ENCODE results near the gene HOXC13. TPM values are rescaled to one million over a fixed set of nuclear protein-coding genes. Genes with fewer than 3 reads are reported as not detected.

HOXC13 gene
- total RNA-seq, 2 donors from 2014 or later, result 0.23 to 1.1 TPM

DNA sequence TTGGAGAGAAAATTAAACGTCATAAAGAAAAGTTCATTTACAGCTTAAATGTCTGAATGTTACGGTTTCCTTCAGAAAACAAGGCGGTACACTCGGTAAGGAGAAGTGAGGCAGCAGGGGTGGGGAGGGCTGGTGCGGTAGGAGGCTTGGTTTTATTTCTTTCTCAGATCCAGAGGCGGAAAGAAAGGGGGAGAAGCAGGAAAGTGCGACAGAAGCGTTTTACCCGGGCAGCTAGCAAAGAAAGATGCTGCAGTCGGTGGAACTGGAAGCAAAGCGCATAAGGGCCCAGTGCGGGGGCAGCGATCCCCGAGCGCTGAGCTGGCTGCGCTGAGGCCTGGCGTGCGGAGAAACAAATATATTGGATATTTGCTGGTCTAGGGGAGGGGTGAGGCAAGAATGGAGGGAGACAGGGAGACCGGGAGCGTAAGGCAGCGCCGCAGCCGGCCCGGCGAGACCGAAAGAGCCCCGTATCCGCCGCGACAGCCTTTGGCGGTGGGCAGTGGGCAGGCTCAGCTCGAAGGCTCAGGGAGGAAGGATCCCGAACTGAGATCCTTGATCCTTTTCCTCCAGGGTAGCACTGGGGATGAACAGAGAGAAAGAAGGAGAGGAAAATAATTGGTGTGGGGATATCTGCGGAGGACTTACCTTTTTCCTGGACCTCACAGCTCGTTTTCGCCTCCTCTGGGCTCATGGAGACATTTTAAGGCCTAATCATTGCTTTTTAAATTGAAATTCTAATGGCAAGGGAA lies 27.9 kb downstream of the HOXC13 start:
- DNase-seq (ENCODE audit: low spot score), result peak; percentile 36
- intact Hi-C loops (cut with DNase I), result no loop called here

DNA sequence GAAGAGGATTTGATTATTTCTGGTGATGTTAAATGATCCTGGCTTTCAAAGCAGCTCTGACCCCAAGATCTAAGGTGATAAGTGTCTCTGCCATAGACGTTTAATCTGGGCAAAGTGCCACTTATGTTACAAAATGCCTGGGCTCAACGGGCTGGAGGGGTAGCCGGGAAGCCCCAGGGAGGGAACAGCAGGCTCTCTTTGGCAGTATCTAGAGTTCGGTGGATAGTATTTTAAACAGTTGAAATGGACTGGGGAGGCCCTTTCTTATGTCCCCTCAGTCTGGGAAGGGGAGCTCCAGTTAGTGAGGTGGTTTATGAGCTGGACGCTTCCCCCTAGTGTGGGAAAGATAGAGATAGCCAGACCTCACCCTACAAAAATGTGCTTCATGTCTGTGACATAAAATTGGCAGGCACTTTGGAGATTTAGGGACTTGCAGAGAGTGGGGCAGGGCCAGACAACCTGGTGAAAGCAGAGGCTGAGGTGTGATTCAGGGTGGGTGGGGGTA lies 28.8 kb downstream of the HOXC13 start:
- intact Hi-C loops (cut with DNase I), result no loop called here
- peak; percentile 29 for DNase-seq (ENCODE audit: low spot score)

DNA sequence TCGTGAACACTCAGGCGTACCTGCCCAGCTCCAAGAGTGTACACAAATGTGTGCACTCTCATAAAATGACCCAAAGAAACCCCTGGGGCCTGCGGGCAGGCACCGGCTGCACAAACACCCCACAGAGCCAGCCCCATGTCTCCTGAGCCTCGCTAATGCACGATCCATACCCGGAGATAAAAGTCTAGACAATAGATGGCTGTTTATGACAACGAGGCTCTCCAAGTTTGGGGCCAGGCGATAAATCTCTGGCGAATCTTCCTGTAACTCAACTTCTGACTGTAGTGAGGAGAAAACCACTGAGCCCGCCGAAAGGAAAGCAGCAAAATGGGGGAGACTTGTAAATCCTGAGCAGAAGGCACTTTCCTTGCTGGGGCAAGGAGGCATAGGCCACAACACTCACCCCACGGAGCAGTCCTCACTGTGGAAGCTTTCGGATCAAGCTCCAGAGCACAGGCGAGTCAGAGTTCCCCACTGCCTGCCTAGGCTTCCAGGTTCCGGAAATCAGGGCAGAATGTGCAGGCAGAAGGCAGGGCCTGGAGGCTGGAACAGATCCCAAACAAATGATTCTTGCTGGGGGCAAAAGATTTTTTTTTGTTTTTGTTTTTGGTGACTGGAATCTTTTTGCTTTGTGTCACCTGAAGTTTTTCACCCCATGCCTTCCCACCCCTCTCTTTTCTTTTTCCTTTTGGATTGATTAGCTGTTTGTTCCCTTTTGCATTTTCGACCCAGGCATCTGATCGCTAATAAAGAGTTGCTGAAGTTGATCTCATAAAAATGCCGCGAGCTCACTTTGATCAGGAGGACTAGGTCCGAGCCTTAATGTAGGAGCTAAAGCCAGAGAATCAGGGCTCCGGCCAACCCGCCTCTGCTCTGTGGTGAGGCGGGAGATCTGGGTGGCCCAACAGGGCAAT lies 29.8 kb downstream of the HOXC13 start:
- peak; percentile 73 for DNase-seq (ENCODE audit: low spot score)
- intact Hi-C loops (cut with DNase I), result no loop called here

DNA sequence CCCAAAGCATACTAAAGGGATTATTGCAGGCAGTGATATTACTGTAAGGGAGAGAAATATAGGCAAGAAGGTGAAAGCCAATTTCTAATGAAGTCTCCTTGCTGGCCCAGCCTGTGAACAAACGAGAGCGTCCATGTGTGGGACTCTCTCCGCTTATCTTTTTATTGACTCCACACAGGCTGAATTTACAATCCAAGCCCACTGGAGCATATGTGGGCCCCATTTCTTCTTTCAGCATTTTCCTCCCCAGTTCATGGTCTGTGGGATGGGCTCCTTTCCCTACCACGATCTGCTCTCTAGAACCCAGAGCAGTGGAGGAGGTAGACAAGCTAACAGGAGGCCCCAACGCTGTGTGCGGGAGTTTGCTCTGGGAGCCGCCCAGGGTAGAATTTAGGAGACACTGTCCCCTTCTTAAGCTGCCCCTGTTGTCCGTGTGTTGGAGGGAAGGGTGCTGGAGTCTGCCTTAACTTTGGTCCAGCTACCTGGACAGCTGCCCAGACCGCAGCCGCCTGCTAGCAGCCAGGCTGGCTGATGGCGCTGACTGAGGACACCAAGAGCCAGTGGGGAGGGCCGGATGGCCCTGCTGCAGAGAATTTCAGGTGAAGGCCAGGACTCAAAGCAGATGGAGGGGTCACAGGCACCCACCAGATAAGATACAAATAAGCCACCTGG lies 31.1 kb downstream of the HOXC13 start:
- DNase-seq (ENCODE audit: low spot score), result peak; percentile 77
- intact Hi-C loops (cut with DNase I), result loop anchor here in 1 of 2 donors (10.0 kb wide), 1 partner anchor 195 kb away; no protein-coding TSS in a partner anchor

DNA sequence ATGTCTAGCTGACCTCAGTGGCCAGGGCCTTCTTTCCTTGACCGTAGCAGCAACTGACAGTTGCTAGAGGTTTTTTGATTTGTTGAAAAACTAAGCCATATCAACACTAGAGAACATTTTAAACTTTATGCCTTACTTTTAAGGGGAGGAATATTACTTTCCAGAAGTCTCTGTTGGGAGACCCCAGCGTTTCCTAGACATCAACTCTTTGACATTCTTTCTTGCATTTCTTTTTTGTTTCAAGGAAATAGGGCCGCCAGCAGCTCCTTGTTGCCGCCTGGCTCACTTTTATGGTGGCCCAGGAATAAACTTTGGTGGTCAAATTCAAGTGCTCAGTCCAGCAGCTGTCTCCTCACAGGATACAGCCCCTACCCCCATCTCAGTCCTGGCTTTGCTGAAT lies 31.8 kb downstream of the HOXC13 start:
- intact Hi-C loops (cut with DNase I), result loop anchor here in 1 of 2 donors (10.0 kb wide), 1 partner anchor 196 kb away; no protein-coding TSS in a partner anchor
- DNase-seq (ENCODE audit: low spot score), result no peak

DNA sequence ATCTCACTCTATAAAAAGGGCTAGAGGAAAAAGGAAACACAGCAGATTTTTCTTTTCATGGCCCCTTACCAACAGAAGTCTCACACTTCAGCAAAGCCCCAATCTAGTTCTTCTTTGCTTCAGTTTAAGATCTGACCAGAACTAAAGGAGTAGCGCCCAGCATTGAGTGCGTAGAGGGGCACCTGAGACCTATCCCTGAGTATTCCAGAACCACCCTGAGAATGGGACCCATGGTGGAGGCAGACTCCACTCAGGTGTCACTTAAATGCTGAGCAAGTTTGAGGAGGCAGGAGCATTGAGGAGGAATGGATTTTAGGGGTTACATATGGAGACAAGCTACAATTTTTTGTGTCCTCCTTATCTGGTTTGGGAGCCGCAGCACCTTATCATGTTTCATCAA lies 32.5 kb downstream of the HOXC13 start:
- DNase-seq (ENCODE audit: low spot score), result peak; percentile 1
- intact Hi-C loops (cut with DNase I), result loop anchor here in 1 of 2 donors (10.0 kb wide), 1 partner anchor 196 kb away; no protein-coding TSS in a partner anchor

DNA sequence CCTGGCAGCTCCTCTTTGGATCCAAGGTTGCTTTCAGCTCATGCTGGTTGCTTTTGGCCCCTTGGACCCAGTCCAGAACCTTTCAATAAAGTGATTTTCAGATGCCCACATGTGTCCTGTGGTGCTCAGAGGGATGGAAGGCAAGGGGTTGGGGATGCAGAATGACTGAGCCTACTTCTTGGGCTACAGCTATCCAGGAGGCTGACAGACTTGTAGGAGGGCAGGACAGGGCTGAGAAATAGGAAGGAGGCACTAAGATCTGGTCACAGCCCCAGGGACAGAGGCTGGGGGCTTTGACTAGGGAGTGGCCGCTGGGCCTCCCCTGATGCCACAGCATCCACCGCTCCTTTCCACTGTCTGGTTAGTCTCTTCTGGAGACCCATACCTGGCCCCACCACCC lies 33.1 kb downstream of the HOXC13 start:
- DNase-seq (ENCODE audit: low spot score), result no peak
- intact Hi-C loops (cut with DNase I), result loop anchor here in 1 of 2 donors (10.0 kb wide), 1 partner anchor 197 kb away; no protein-coding TSS in a partner anchor

DNA sequence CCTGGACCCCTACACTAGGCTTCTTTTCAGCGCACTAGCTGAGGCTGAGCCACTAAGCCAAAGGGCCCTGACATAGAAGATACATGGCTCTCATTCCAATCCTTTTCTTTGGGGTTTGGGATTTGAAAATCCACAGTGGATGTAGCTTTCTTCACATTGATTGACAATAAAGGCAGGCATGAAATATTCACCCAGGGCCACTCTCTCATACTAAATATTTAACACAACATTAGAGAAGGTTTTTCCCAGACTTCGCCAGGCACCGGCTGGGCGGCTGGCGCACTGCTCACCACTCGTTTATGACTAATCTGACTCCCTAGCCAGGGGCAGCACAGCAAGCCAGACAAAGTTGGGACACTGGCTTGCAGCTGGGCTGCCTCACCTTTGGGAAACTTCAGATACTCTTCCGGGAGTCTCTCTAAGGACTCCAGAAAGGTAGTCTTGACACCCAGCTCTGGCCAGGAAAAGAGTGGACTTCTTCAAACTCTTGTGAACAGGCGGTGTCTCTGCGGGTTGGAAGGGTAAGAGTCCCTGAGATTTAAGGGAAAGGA lies 33.6 kb downstream of the HOXC13 start:
- DNase-seq (ENCODE audit: low spot score), result no peak
- intact Hi-C loops (cut with DNase I), result loop anchor here in 1 of 2 donors (10.0 kb wide), 1 partner anchor 197 kb away; no protein-coding TSS in a partner anchor

DNA sequence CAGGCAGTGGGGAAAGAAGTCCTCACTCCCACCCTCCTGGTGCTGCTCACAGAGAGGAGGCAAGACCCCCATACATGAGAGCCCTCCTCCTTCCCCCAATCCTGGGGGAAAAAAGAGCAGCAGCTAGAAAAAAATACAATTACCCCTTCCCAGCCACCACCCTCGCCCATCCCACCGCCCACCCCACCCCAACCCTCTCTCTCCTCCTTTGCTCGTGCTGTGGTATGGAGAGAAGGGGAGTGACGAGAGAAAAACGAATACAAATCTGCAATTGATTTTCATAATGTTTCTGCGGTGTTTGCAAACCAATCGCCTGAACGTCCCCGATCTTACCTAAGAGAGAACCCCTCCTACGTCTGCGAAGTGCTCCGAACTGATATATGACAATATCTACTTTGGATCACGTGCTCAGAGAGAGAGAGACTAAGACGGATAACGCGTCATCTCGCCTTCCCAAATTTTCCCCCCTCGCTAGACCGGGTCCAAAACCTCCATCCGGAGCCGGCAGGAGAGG lies 34.1 kb downstream of the HOXC13 start, which contains the start of gene HOXC11:
TSS of gene HOXC11 (plus strand) at position 405 of the 514 bp plus-strand sequence. CDS start 116 bp downstream, outside the sequence.
- DNase-seq (ENCODE audit: low spot score), result no peak
- intact Hi-C loops (cut with DNase I), result loop anchor here in 1 of 2 donors (10.0 kb wide), 1 partner anchor 198 kb away; no protein-coding TSS in a partner anchor

DNA sequence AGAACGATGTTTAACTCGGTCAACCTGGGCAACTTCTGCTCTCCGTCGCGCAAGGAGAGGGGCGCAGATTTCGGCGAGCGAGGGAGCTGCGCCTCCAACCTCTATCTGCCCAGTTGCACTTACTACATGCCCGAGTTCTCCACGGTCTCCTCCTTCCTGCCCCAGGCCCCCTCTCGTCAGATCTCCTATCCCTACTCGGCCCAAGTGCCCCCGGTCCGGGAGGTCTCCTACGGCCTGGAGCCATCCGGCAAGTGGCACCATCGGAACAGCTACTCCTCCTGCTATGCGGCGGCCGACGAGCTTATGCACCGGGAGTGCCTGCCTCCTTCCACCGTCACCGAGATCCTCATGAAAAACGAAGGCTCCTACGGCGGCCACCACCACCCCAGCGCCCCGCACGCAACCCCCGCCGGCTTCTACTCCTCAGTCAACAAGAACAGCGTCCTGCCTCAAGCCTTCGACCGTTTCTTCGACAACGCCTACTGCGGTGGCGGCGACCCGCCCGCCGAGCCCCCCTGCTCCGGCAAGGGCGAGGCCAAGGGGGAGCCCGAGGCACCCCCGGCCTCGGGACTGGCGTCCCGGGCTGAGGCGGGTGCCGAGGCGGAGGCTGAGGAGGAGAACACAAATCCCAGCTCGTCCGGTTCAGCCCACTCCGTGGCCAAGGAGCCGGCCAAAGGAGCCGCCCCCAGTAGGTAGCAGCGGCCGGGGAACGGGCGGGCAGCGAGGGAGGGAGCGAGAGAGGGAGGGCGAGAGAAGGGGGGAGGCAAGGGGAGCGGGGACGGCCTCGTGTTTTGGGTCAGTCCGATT lies 34.8 kb downstream of the HOXC13 start:
- no peak for DNase-seq (ENCODE audit: low spot score)
- intact Hi-C loops (cut with DNase I), result loop anchor here in 1 of 2 donors (10.0 kb wide), 1 partner anchor 199 kb away; no protein-coding TSS in a partner anchor

DNA sequence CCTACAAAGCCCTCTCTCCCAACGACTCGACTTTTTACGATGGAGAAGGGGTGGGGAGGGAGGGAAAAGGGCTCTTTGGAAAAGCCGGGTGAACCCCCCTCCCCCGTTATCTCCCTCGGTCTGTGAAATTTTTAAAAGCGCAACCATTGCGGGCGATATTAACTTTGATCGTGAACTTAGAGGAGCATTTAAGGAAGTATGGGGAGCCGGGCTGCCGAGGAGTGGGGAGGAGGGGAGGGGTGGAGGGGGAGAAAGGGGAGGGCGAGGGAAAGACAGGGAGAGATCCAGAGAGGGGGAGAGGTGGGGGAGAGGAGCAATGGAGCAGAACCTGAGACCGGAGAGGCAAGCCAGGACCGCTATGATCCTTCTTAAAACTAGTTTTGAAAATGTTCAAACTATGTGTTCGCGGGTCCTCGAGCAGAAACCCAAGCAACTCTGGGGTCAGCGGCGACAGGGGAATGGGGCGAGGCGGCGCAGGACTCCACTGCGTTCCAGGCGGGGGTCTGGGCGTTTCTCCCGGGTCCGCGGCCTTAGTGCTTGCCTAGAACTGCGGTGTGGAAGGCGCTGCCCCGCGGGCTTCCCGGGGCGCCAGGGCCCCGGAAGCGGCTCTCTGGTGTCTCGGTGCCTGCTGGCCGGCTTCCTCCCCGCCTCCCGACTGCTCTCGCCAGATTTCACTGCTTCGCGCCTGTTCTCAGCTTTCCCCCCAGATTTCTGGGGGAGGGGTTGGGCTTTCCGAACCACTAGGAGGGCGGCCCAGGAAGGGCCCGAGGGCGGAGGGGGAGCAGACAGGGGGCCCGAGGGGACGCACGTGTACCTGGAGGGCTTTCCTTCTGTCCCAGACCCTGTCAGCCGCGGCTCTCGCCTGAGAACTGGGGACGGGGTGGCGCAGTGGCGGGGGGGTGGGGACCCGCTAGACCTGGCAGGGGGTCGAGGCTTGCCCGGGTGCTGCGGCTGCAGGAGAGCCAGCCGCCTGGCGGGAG lies 35.7 kb downstream of the HOXC13 start, which contains the start of gene HOTAIR:
TSS of gene HOTAIR (minus strand) at position 871 of the 980 bp plus-strand sequence.
- no peak for DNase-seq (ENCODE audit: low spot score)
- intact Hi-C loops (cut with DNase I), result loop anchor here in 1 of 2 donors (10.0 kb wide), 1 partner anchor 200 kb away; no protein-coding TSS in a partner anchor

DNA sequence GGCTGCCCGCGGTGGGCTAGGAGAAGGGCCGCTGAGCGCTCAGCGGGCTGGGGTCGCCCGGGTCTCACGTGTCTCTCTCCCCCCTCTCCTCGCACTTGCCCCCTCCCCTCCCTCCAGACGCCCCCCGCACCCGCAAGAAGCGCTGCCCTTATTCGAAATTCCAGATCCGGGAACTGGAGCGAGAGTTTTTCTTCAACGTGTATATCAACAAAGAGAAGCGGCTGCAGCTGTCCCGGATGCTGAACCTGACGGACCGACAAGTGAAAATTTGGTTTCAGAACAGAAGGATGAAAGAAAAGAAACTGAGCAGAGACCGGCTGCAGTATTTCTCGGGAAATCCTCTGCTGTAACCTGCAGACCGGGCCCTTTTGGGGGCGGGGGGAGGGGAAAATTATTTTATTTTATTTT lies 36.4 kb downstream of the HOXC13 start:
- no peak for DNase-seq (ENCODE audit: low spot score)
- intact Hi-C loops (cut with DNase I), result loop anchor here in 1 of 2 donors (10.0 kb wide), 1 partner anchor 200 kb away; no protein-coding TSS in a partner anchor

DNA sequence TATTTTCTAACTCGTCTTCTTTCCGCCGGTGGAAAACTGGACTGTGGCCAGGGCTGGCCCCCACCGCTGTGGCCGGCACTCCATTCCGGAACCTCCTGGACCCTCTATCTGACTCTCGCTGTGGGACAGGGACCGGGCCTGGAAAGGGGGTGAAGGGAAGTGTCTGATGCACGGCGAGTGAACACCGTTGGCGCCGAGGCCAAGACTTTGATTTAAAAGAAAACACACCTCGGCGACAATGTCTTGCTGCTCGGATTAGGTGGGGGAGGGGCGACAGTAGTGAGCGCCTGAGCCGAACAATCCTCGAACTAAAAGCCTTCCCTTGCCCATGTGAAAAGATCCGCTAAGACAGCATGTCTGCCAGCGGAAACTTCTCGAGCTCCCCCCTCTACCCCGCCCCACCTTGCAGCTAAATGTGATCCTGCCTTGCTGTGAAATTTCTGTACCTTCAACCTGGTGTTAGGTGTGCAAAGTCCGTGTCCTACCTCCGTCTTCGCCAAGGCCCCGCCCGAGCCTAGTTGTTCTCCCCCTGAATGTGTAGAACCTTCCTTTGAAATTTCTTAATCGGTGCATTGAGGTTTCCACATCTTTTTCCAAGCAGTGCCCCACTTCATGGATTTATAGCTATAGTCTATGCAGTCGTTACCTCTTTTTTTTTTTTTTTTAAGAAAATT lies 37.0 kb downstream of the HOXC13 start:
- intact Hi-C loops (cut with DNase I), result loop anchor here in 1 of 2 donors (10.0 kb wide), 1 partner anchor 201 kb away; no protein-coding TSS in a partner anchor
- no peak for DNase-seq (ENCODE audit: low spot score)

DNA sequence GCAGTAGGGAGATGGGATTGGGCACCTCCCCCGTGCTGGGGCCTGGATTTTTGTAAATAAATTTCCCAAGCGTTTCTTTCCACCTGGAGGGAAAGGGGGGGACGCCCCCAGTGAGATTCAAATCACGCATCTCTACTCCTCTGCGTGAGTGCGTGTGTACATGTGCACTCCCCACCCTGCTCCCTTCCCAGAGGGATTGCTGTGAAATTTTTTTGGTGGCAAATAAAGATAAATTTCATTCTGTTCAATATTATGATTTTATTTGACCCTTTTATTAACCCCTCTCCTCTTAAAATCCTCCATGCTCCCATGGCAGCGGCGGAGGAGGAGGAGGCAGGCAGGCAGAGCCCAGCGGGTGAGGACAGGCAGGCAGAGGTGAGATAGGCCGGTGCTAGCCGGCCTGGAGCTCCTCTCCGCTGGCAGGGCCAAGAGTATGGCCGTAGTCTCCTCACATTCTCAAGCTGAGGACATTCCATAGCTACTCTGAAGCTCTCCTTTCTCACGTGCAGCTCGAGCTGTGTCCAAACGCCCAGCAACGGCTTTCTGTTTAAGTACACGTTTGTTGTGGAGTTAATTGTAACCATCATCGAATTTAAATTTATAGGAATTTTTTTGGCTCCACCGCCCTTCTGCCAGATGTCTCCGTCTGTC lies 37.7 kb downstream of the HOXC13 start:
- DNase-seq (ENCODE audit: low spot score), result no peak

More for the DNA sequence above, 37.7 kb downstream of the HOXC13 start:
- intact Hi-C loops (cut with DNase I), result loop anchor here in 1 of 2 donors (10.0 kb wide), 1 partner anchor 201 kb away; no protein-coding TSS in a partner anchor

Measured in posterior vena cava (tissue), 2 donors.